ENCODE results near the gene MYZAP. TPM values are rescaled to one million over a fixed set of nuclear protein-coding genes. Genes with fewer than 3 reads are reported as not detected.

MYZAP gene
- total and polyA plus RNA-seq, 2 experiments from 2014 or later: 1.0 to 1.5 TPM

DNA sequence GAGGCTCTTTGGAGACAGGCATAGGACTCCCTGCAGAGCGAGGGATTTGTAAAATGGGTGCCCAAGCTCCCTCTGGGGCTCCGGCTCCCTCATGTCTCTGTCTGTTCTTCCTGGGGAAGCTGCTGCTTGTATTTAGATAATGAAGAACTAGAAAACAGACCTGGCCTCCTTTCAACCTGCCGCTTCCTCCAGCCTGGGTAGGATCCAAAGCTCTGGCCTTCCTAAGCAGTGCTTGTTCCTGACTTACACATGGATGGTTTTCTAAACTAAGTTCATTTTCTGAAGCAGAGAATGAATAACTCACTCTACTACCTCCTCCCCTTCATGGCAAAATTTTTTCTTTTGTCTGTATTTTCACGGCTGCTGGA lies 36.9 kb upstream of the MYZAP start (continued):
- TF ChIP-seq, protein P1, sequence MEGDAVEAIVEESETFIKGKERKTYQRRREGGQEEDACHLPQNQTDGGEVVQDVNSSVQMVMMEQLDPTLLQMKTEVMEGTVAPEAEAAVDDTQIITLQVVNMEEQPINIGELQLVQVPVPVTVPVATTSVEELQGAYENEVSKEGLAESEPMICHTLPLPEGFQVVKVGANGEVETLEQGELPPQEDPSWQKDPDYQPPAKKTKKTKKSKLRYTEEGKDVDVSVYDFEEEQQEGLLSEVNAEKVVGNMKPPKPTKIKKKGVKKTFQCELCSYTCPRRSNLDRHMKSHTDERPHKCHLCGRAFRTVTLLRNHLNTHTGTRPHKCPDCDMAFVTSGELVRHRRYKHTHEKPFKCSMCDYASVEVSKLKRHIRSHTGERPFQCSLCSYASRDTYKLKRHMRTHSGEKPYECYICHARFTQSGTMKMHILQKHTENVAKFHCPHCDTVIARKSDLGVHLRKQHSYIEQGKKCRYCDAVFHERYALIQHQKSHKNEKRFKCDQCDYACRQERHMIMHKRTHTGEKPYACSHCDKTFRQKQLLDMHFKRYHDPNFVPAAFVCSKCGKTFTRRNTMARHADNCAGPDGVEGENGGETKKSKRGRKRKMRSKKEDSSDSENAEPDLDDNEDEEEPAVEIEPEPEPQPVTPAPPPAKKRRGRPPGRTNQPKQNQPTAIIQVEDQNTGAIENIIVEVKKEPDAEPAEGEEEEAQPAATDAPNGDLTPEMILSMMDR (conservative IDR thresholded peaks at IDR 0.05; ENCODE audit: low read depth in 2 of 2): no peak
- TF ChIP-seq POLR2AphosphoS5 (IDR thresholded peaks at IDR 0.05; ENCODE audit: low read depth) (no peak), CREB1 (CRISPR knock-in tag; IDR thresholded peaks at IDR 0.05; ENCODE audit: low read depth) (no peak), ZNF114 (CRISPR knock-in tag; IDR thresholded peaks at IDR 0.05) (no peak)

DNA sequence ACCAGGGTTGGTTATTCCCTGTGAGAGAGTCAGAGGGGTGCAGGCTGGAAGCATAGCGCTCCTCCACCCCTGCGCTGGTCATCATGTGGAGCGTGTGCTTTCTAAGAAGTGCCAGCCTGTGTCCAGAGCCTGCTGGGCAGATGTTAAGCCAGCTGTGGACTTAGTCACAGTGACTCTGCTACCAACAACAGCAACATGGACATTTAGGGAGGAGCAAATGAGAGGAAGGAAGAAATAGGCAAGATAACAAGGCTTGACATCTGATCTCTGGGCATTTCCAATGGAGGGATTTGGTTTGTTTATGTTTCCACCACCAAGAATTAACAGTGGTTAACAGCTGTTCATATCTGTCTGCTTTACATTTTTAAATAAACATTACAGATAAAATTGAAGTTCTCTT lies 36.4 kb upstream of the MYZAP start:
- Histone ChIP-seq H3F3A (replicated peaks; ENCODE audit: low read depth) (no peaks in the 10 kb centered on the region), H4K20me1 (replicated peaks; ENCODE audit: insufficient read depth) (no peaks in the 10 kb centered on the region), H3K27me3 (ENCODE audit: insufficient read depth) (no peaks in the 10 kb centered on the region), H2AFZ (no peak overlapping the region), H3K79me2 (replicated peaks; ENCODE audit: insufficient read depth) (no peaks in the 10 kb centered on the region), H3K36me3 (ENCODE audit: insufficient read depth) (no peaks in the 10 kb centered on the region), H3K27ac (ENCODE audit: low read depth) (no peak overlapping the region), H3K4me1 (ENCODE audit: insufficient read depth) (peaks cover 4% of the 10 kb centered on the region; the same call in 1 of the 2 replicates), H3K4me2 (no peak overlapping the region), H3K9me2 (ENCODE audit: insufficient read depth) (0 out of 2 replicates have a peak, but pooled peaks cover 2% of the 10 kb centered on the region), H3K4me3 (no peak overlapping the region)
- 0 out of 2 replicates have a peak overlapping the region, but pooled peaks have one; percentile 8 for H3K27ac Mint-ChIP-seq
- peaks cover 31% of the 10 kb centered on the region for H3K4me1 Mint-ChIP-seq
- no peaks in the 10 kb centered on the region; the same call in 2 of the 3 replicates for H3K9me3 Mint-ChIP-seq
- H3K36me3 Mint-ChIP-seq (ENCODE audit: low read depth): peaks cover 14% of the 10 kb centered on the region; the same call in 2 of the 3 replicates
- no peak overlapping the region for H3K4me3 Mint-ChIP-seq
- peaks cover 6% of the 10 kb centered on the region for H3K27me3 Mint-ChIP-seq (ENCODE audit: insufficient read depth, low read depth, poor library complexity)
- ATAC-seq (no peak), DNase-seq (ENCODE audit: low spot score) (no peak)
- TF ChIP-seq, protein P1 (conservative IDR thresholded peaks at IDR 0.05; ENCODE audit: low read depth in 2 of 2): no peak
- TF ChIP-seq CREB1 (CRISPR knock-in tag; IDR thresholded peaks at IDR 0.05; ENCODE audit: low read depth) (no peak), EZH2phosphoT487 (IDR thresholded peaks at IDR 0.05; ENCODE audit: unreplicated experiment) (no peak), STAT1 (IDR thresholded peaks at IDR 0.05; ENCODE audit: unreplicated experiment) (no peak), POLR2AphosphoS5 (IDR thresholded peaks at IDR 0.05; ENCODE audit: low read depth) (no peak), ZNF331 (CRISPR knock-in tag; IDR thresholded peaks at IDR 0.05; ENCODE audit: low read depth) (no peak), ZNF114 (CRISPR knock-in tag; IDR thresholded peaks at IDR 0.05) (no peak), EZH2 (IDR thresholded peaks at IDR 0.05; ENCODE audit: low read depth, unreplicated experiment) (no peak), JUNB (IDR thresholded peaks at IDR 0.05; ENCODE audit: unreplicated experiment) (no peak)
- TF ChIP-seq, protein P2, sequence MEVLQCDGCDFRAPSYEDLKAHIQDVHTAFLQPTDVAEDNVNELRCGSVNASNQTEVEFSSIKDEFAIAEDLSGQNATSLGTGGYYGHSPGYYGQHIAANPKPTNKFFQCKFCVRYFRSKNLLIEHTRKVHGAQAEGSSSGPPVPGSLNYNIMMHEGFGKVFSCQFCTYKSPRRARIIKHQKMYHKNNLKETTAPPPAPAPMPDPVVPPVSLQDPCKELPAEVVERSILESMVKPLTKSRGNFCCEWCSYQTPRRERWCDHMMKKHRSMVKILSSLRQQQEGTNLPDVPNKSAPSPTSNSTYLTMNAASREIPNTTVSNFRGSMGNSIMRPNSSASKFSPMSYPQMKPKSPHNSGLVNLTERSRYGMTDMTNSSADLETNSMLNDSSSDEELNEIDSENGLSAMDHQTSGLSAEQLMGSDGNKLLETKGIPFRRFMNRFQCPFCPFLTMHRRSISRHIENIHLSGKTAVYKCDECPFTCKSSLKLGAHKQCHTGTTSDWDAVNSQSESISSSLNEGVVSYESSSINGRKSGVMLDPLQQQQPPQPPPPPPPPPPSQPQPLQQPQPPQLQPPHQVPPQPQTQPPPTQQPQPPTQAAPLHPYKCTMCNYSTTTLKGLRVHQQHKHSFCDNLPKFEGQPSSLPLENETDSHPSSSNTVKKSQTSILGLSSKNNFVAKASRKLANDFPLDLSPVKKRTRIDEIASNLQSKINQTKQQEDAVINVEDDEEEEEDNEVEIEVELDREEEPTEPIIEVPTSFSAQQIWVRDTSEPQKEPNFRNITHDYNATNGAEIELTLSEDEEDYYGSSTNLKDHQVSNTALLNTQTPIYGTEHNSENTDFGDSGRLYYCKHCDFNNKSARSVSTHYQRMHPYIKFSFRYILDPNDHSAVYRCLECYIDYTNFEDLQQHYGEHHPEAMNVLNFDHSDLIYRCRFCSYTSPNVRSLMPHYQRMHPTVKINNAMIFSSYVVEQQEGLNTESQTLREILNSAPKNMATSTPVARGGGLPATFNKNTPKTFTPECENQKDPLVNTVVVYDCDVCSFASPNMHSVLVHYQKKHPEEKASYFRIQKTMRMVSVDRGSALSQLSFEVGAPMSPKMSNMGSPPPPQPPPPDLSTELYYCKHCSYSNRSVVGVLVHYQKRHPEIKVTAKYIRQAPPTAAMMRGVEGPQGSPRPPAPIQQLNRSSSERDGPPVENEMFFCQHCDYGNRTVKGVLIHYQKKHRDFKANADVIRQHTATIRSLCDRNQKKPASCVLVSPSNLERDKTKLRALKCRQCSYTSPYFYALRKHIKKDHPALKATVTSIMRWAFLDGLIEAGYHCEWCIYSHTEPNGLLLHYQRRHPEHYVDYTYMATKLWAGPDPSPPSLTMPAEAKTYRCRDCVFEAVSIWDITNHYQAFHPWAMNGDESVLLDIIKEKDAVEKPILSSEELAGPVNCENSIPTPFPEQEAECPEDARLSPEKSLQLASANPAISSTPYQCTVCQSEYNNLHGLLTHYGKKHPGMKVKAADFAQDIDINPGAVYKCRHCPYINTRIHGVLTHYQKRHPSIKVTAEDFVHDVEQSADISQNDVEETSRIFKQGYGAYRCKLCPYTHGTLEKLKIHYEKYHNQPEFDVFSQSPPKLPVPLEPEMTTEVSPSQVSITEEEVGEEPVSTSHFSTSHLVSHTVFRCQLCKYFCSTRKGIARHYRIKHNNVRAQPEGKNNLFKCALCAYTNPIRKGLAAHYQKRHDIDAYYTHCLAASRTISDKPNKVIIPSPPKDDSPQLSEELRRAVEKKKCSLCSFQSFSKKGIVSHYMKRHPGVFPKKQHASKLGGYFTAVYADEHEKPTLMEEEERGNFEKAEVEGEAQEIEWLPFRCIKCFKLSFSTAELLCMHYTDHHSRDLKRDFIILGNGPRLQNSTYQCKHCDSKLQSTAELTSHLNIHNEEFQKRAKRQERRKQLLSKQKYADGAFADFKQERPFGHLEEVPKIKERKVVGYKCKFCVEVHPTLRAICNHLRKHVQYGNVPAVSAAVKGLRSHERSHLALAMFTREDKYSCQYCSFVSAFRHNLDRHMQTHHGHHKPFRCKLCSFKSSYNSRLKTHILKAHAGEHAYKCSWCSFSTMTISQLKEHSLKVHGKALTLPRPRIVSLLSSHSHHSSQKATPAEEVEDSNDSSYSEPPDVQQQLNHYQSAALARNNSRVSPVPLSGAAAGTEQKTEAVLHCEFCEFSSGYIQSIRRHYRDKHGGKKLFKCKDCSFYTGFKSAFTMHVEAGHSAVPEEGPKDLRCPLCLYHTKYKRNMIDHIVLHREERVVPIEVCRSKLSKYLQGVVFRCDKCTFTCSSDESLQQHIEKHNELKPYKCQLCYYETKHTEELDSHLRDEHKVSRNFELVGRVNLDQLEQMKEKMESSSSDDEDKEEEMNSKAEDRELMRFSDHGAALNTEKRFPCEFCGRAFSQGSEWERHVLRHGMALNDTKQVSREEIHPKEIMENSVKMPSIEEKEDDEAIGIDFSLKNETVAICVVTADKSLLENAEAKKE (CRISPR knock-in tag; IDR thresholded peaks at IDR 0.05): no peak
- TF ChIP-seq, protein P3, sequence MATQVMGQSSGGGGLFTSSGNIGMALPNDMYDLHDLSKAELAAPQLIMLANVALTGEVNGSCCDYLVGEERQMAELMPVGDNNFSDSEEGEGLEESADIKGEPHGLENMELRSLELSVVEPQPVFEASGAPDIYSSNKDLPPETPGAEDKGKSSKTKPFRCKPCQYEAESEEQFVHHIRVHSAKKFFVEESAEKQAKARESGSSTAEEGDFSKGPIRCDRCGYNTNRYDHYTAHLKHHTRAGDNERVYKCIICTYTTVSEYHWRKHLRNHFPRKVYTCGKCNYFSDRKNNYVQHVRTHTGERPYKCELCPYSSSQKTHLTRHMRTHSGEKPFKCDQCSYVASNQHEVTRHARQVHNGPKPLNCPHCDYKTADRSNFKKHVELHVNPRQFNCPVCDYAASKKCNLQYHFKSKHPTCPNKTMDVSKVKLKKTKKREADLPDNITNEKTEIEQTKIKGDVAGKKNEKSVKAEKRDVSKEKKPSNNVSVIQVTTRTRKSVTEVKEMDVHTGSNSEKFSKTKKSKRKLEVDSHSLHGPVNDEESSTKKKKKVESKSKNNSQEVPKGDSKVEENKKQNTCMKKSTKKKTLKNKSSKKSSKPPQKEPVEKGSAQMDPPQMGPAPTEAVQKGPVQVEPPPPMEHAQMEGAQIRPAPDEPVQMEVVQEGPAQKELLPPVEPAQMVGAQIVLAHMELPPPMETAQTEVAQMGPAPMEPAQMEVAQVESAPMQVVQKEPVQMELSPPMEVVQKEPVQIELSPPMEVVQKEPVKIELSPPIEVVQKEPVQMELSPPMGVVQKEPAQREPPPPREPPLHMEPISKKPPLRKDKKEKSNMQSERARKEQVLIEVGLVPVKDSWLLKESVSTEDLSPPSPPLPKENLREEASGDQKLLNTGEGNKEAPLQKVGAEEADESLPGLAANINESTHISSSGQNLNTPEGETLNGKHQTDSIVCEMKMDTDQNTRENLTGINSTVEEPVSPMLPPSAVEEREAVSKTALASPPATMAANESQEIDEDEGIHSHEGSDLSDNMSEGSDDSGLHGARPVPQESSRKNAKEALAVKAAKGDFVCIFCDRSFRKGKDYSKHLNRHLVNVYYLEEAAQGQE (IDR thresholded peaks at IDR 0.05; ENCODE audit: unreplicated experiment): no peak
